Measurements from ENCODE around the gene SPARC. TPM values are rescaled to one million over a fixed set of nuclear protein-coding genes. Genes with fewer than 3 reads are reported as not detected.

Gene SPARC
- total RNA-seq, 1 donor from 2014 or later, result not detected

GRCh38 chr5:151647320-151647861 is 39.3 kb downstream of the SPARC start:
- intact Hi-C loops (cut with micrococcal nuclease), result no loop called here
- Mint-ChIP-seq H3K36me3 (ENCODE audit: low read depth) (no peaks in the 10 kb centered on the region), H3K4me1 (no peaks in the 10 kb centered on the region), H3K27ac (no peak overlapping the region), H3K27me3 (peaks cover 14% of the 10 kb centered on the region), H3K9me3 (no peaks in the 10 kb centered on the region), H3K4me3 (no peak overlapping the region)
- no peak for DNase-seq

- intact Hi-C loops (cut with micrococcal nuclease), result no loop called here
- DNase-seq, result no peak
- Mint-ChIP-seq H3K27ac (no peak overlapping the region), H3K4me3 (no peak overlapping the region), H3K36me3 (ENCODE audit: low read depth) (no peaks in the 10 kb centered on the region), H3K27me3 (peaks cover 16% of the 10 kb centered on the region), H3K9me3 (no peaks in the 10 kb centered on the region), H3K4me1 (no peaks in the 10 kb centered on the region)
Measured at GRCh38 chr5:151646334-151646733, 40.4 kb downstream of the SPARC start.

- no peaks in the 10 kb centered on the region for H3K36me3 Mint-ChIP-seq (ENCODE audit: low read depth)
- no peaks in the 10 kb centered on the region for H3K9me3 Mint-ChIP-seq
- H3K4me3 Mint-ChIP-seq, result no peak overlapping the region
- intact Hi-C loops (cut with micrococcal nuclease), result no loop called here
- no peaks in the 10 kb centered on the region for H3K4me1 Mint-ChIP-seq
- no peak for DNase-seq
- H3K27ac Mint-ChIP-seq, result no peak overlapping the region
- H3K27me3 Mint-ChIP-seq, result peaks cover 19% of the 10 kb centered on the region
Measured at GRCh38 chr5:151643388-151643787, 43.3 kb downstream of the SPARC start.

- Mint-ChIP-seq H3K4me1 (no peaks in the 10 kb centered on the region), H3K4me3 (no peak overlapping the region), H3K27me3 (peaks cover 19% of the 10 kb centered on the region), H3K36me3 (ENCODE audit: low read depth) (no peaks in the 10 kb centered on the region), H3K27ac (no peak overlapping the region), H3K9me3 (no peaks in the 10 kb centered on the region)
- intact Hi-C loops (cut with micrococcal nuclease), result no loop called here
- no peak for DNase-seq
Measured at GRCh38 chr5:151642472-151643140, 44.1 kb downstream of the SPARC start.

- Mint-ChIP-seq H3K4me3 (no peak overlapping the region), H3K9me3 (no peaks in the 10 kb centered on the region), H3K27ac (no peak overlapping the region), H3K4me1 (no peaks in the 10 kb centered on the region), H3K36me3 (ENCODE audit: low read depth) (no peaks in the 10 kb centered on the region), H3K27me3 (peaks cover 13% of the 10 kb centered on the region)
- DNase-seq, result no peak
- intact Hi-C loops (cut with micrococcal nuclease), result no loop called here
Measured at GRCh38 chr5:151638619-151639018, 48.1 kb downstream of the SPARC start.

GRCh38 chr5:151637676-151638075 is 49.0 kb downstream of the SPARC start:
- intact Hi-C loops (cut with micrococcal nuclease), result no loop called here
- Mint-ChIP-seq H3K4me1 (no peaks in the 10 kb centered on the region), H3K27me3 (peaks cover 13% of the 10 kb centered on the region), H3K36me3 (ENCODE audit: low read depth) (no peaks in the 10 kb centered on the region), H3K27ac (no peak overlapping the region), H3K9me3 (no peaks in the 10 kb centered on the region), H3K4me3 (no peak overlapping the region)
- no peak for DNase-seq

GRCh38 chr5:151633892-151634291 is 52.8 kb downstream of the SPARC start:
- Mint-ChIP-seq H3K4me1 (no peaks in the 10 kb centered on the region), H3K4me3 (no peak overlapping the region), H3K27me3 (peaks cover 11% of the 10 kb centered on the region), H3K9me3 (no peaks in the 10 kb centered on the region), H3K27ac (no peak overlapping the region), H3K36me3 (ENCODE audit: low read depth) (no peaks in the 10 kb centered on the region)
- intact Hi-C loops (cut with micrococcal nuclease), result no loop called here
- DNase-seq, result no peak

GRCh38 chr5:151632941-151633340 is 53.8 kb downstream of the SPARC start:
- Mint-ChIP-seq H3K27me3 (peaks cover 8% of the 10 kb centered on the region), H3K4me1 (no peaks in the 10 kb centered on the region), H3K9me3 (no peaks in the 10 kb centered on the region), H3K36me3 (ENCODE audit: low read depth) (no peaks in the 10 kb centered on the region), H3K27ac (no peak overlapping the region), H3K4me3 (no peak overlapping the region)
- DNase-seq, result no peak
- intact Hi-C loops (cut with micrococcal nuclease), result no loop called here

GRCh38 chr5:151632524-151632923 is 54.2 kb downstream of the SPARC start:
- H3K36me3 Mint-ChIP-seq (ENCODE audit: low read depth), result no peaks in the 10 kb centered on the region
- H3K4me1 Mint-ChIP-seq, result no peaks in the 10 kb centered on the region
- peaks cover 8% of the 10 kb centered on the region for H3K27me3 Mint-ChIP-seq
- no peaks in the 10 kb centered on the region for H3K9me3 Mint-ChIP-seq
- DNase-seq, result no peak
- no peak overlapping the region for H3K4me3 Mint-ChIP-seq
- intact Hi-C loops (cut with micrococcal nuclease), result no loop called here
- H3K27ac Mint-ChIP-seq, result no peak overlapping the region

GRCh38 chr5:151631941-151632340 is 54.8 kb downstream of the SPARC start:
- Mint-ChIP-seq H3K36me3 (ENCODE audit: low read depth) (no peaks in the 10 kb centered on the region), H3K27me3 (peaks cover 8% of the 10 kb centered on the region), H3K4me3 (no peak overlapping the region), H3K9me3 (no peaks in the 10 kb centered on the region), H3K4me1 (no peaks in the 10 kb centered on the region), H3K27ac (no peak overlapping the region)
- intact Hi-C loops (cut with micrococcal nuclease), result no loop called here
- DNase-seq, result no peak

GRCh38 chr5:151630088-151630487 is 56.6 kb downstream of the SPARC start:
- H3K4me3 Mint-ChIP-seq, result no peak overlapping the region
- H3K27ac Mint-ChIP-seq, result no peak overlapping the region
- H3K9me3 Mint-ChIP-seq, result no peaks in the 10 kb centered on the region
- intact Hi-C loops (cut with micrococcal nuclease), result no loop called here
- H3K27me3 Mint-ChIP-seq, result peaks cover 4% of the 10 kb centered on the region
- no peak for DNase-seq
- H3K4me1 Mint-ChIP-seq, result no peaks in the 10 kb centered on the region
- no peaks in the 10 kb centered on the region for H3K36me3 Mint-ChIP-seq (ENCODE audit: low read depth)

GRCh38 chr5:151628112-151628823 is 58.4 kb downstream of the SPARC start:
- intact Hi-C loops (cut with micrococcal nuclease), result no loop called here
- Mint-ChIP-seq H3K4me3 (no peak overlapping the region), H3K27me3 (peaks cover 4% of the 10 kb centered on the region), H3K27ac (no peak overlapping the region), H3K36me3 (ENCODE audit: low read depth) (no peaks in the 10 kb centered on the region), H3K4me1 (no peaks in the 10 kb centered on the region), H3K9me3 (no peaks in the 10 kb centered on the region)
- no peak for DNase-seq

GRCh38 chr5:151627650-151628049 is 59.1 kb downstream of the SPARC start:
- Mint-ChIP-seq H3K36me3 (ENCODE audit: low read depth) (no peaks in the 10 kb centered on the region), H3K27me3 (peaks cover 4% of the 10 kb centered on the region), H3K4me3 (no peak overlapping the region), H3K27ac (no peak overlapping the region), H3K4me1 (no peaks in the 10 kb centered on the region), H3K9me3 (no peaks in the 10 kb centered on the region)
- intact Hi-C loops (cut with micrococcal nuclease), result no loop called here
- DNase-seq, result no peak

- no peak overlapping the region for H3K27ac Mint-ChIP-seq
- no peak for DNase-seq
- H3K9me3 Mint-ChIP-seq, result no peaks in the 10 kb centered on the region
- intact Hi-C loops (cut with micrococcal nuclease), result no loop called here
- H3K4me1 Mint-ChIP-seq, result no peaks in the 10 kb centered on the region
- no peak overlapping the region for H3K4me3 Mint-ChIP-seq
- H3K27me3 Mint-ChIP-seq, result peaks cover 3% of the 10 kb centered on the region
- no peaks in the 10 kb centered on the region for H3K36me3 Mint-ChIP-seq (ENCODE audit: low read depth)
Measured at GRCh38 chr5:151625285-151625684, 61.4 kb downstream of the SPARC start.
